PFSK-1 (cell line): ENCODE results near the gene ARL6IP6.

Experiments used
- FOXP2 ChIP-seq: optimal IDR thresholded peaks from 2 replicates; pipeline ENCODE3; 2011; ENCODE audit warnings: borderline replicate concordance, control low read depth, inconsistent platforms; ENCODE audit not compliant: insufficient read depth; ENCODE audit errors: extremely low read length, extremely low read depth
- POLR2AphosphoS5 ChIP-seq: IDR thresholded peaks from 2 replicates; pipeline ENCODE4 v1.6.1; 2012; ENCODE audit warnings: low read depth, mild to moderate bottlenecking, control low read depth, low read length, moderate library complexity
- REST ChIP-seq, 2 experiments: IDR thresholded peaks; 2 replicates each; pipeline versions ENCODE4 v1.6.1 to v1.8.0; 2011 to 2012; ENCODE audit warnings: low read depth in 2 of 2, low read length in 2 of 2, control low read depth in 1 of 2, inconsistent platforms in 1 of 2, mild to moderate bottlenecking in 1 of 2, moderate library complexity in 1 of 2; ENCODE audit not compliant: insufficient read depth in 1 of 2
- SIN3A ChIP-seq: IDR thresholded peaks from 2 replicates; pipeline ENCODE4 v1.6.1; 2012; ENCODE audit warnings: mild to moderate bottlenecking, low read length, moderate library complexity, borderline replicate concordance; ENCODE audit not compliant: insufficient read depth
- TAF1 ChIP-seq: IDR thresholded peaks from 2 replicates; pipeline ENCODE4 v1.6.1; 2012; ENCODE audit warnings: low read length, control low read depth, borderline replicate concordance; ENCODE audit not compliant: insufficient read depth

Gene ARL6IP6

GRCh38 chr2:152695763-152696162 is 22.7 kb upstream of the ARL6IP6 start:
- TF ChIP-seq FOXP2 (no peak), REST (IDR thresholded peaks at IDR 0.05; ENCODE audit: insufficient read depth in 1 of 2, low read depth in 2 of 2, low read length in 2 of 2) (no peak), TAF1 (no peak), POLR2AphosphoS5 (no peak), SIN3A (no peak)

GRCh38 chr2:152696476-152696875 is 21.9 kb upstream of the ARL6IP6 start:
- TF ChIP-seq REST (IDR thresholded peaks at IDR 0.05; ENCODE audit: insufficient read depth in 1 of 2, low read depth in 2 of 2, low read length in 2 of 2): no peak

DNA sequence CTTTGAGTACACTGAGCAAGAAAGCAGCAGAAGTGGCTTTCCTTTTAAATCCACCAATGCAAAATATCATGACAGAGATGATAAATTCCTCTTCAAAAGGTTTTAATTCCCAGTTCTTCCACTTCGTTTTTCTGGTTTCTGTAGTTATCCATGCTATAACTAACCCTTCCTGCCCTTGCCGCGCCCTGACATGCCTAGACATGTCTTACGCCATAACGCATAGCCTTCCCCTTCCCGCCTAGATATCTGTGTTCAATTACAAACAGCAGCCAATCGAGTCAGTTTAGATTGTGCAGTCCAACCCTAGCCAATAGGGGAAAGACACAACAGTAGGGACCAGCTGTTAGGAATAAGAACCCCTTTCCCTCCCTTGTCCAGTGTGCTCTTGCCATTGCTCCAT is 17.2 kb upstream of the ARL6IP6 start:
- no peak for TF ChIP-seq TAF1
- no peak for TF ChIP-seq FOXP2
- TF ChIP-seq REST (IDR thresholded peaks at IDR 0.05; ENCODE audit: insufficient read depth in 1 of 2, low read depth in 2 of 2, low read length in 2 of 2): no peak
- no peak for TF ChIP-seq SIN3A
- no peak for TF ChIP-seq POLR2AphosphoS5

GRCh38 chr2:152706477-152707021 is 11.9 kb upstream of the ARL6IP6 start:
- TF ChIP-seq SIN3A: no peak
- no peak for TF ChIP-seq POLR2AphosphoS5
- no peak for TF ChIP-seq REST (IDR thresholded peaks at IDR 0.05; ENCODE audit: insufficient read depth in 1 of 2, low read depth in 2 of 2, low read length in 2 of 2)

DNA sequence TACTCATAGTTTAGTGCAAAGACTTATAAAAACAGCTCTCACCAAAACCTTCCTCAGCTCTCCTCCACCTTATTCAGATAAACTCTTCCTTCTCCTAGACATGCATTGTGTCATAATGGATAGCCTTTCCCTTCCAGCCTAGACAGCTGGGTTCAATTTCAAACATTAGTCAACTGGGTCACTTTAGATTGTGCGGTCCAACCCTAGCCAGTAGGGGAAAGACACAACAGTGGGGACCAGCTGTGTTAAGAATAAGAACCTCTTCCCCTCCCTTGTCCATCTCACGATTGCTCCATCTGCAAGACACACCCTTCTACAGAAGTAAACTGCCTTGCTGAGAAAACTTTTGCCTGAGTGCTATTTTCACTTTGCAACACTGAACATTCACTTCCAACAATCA is 9.7 kb upstream of the ARL6IP6 start:
- TF ChIP-seq TAF1 (no peak), REST (IDR thresholded peaks at IDR 0.05; ENCODE audit: insufficient read depth in 1 of 2, low read depth in 2 of 2, low read length in 2 of 2) (no peak), SIN3A (no peak), POLR2AphosphoS5 (no peak)
